Measurements from ENCODE around the gene EPB41.

- no peak for TF ChIP-seq CTCF (IDR thresholded peaks at IDR 0.05; ENCODE audit: low read depth, low read length)
- TF ChIP-seq EZH2phosphoT487 (IDR thresholded peaks at IDR 0.05; ENCODE audit: low read depth): no peak
Measured at GRCh38 chr1:29120947-29121485, 206.6 kb downstream of the EPB41 start.
